A172 (cell line): ENCODE data around the gene FCRLB. TPM values are rescaled to one million over a fixed set of nuclear protein-coding genes. Genes with fewer than 3 reads are reported as not detected.
"Not testable (repeated sequence)": the region's sequence is repeated elsewhere in the genome, so short reads cannot be mapped to it uniquely, and the experiment has no call there.

Source experiments
- DNase-seq: peaks from one replicate; pipeline ENCODE4 v3.0.0-alpha.2; 2015; ENCODE audit warnings: low spot score
- total RNA-seq: library from RNA; depleted of rRNA; stranded (reverse); fragments of >200 nt; shearing (Covaris generic); gene quantifications from 2 replicates; pipeline ENCODE4 v1.2.3, GENCODE V29; 2014; rRNA removed

The FCRLB gene
- total RNA-seq, 1 experiment from 2014 or later: 2.7 TPM

GRCh38 chr1:161740921-161741320 is 19.6 kb downstream of the FCRLB start:
- DNase-seq: no peak

DNA sequence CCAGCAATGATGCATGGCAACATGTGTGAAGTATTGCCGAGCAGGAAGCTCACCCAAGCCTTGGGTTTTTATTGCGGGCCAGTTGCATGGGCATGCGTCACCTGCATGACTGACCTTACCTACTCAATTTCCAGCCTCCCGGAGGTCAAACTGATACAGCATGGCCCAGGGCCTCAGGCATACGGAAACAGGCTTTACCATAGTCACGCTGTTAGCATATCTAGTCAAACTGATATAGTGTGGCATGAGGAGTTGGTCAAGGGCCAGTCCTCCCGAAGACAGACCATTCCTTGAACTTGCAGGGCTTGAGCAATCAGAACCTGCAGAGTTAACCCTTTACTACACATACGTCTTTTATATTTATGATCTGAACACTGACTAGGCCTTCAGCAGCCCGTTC is 21.9 kb downstream of the FCRLB start:
- DNase-seq: no peak

- DNase-seq: no peak
These were observed 26.5 kb downstream of the FCRLB start for GRCh38 chr1:161747801-161748200.

DNA sequence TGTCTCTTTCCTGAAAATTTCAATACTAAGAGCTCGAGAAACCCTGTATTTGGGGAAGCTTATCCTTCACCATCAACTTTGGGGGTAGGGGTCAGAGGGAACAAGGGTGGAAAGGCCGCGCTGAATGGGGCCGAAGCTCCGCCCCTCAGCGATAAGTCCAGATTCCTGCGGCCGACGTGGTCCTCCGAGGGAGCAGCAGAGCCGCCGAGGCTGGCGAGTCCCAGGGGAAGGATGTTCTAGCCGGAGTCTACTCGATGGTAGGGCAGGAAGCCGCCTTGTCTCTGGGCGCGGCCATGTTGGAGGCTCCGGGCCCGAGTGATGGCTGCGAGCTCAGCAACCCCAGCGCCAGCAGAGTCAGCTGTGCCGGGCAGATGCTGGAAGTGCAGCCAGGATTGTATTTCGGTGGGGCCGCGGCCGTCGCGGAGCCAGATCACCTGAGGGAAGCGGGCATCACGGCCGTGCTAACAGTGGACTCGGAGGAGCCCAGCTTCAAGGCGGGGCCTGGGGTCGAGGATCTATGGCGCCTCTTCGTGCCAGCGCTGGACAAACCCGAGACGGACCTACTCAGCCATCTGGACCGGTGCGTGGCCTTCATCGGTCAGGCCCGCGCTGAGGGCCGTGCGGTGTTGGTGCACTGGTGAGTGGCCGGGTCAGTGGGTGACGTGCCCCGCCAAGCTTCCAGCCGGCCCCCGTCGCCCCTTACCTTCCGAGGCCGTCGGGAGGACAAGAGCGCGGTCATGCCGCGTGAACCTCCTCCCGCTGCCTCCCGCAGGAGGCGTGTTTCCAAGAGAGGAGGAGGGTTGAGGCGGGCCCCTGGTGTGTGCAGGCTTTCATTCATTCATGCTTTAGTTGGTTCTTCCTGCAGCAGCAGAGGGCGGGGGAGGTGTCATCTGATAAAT is 28.4 kb downstream of the FCRLB start, which contains the start of gene DUSP12:
Gene DUSP12, plus strand, starts transcription at position 278 of the 899 bp plus-strand sequence. Its CDS starts 16 bp downstream, at position 294.
- peak; percentile 97 for DNase-seq

DNA sequence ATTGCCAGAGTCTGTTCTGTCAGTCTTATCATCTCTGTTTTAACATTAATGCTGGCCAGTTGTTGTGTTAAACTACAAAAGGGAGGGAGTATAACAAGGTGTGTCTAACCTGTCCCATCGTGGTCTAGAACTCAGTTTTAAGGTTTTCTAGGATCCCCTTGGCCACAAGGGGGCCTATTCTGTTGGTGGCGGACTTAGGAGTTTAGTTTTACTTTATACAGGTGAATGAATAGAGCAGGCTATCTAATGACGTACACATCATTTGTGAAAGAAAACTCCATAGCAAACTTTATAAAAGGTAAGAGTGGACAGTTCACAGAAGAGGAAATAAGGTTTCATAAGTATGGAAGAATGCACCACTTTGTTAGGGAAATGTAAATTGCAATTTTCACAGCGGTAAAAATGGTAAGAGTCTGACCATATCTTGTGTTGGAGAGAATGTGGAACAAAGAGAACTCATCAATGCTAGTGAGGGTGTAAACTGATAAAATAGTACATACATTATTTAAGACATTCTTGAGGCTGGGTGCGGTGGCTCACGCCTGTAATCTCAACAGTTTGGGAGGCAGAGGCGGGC is 42.3 kb downstream of the FCRLB start:
- peak; percentile 16 for DNase-seq

DNA sequence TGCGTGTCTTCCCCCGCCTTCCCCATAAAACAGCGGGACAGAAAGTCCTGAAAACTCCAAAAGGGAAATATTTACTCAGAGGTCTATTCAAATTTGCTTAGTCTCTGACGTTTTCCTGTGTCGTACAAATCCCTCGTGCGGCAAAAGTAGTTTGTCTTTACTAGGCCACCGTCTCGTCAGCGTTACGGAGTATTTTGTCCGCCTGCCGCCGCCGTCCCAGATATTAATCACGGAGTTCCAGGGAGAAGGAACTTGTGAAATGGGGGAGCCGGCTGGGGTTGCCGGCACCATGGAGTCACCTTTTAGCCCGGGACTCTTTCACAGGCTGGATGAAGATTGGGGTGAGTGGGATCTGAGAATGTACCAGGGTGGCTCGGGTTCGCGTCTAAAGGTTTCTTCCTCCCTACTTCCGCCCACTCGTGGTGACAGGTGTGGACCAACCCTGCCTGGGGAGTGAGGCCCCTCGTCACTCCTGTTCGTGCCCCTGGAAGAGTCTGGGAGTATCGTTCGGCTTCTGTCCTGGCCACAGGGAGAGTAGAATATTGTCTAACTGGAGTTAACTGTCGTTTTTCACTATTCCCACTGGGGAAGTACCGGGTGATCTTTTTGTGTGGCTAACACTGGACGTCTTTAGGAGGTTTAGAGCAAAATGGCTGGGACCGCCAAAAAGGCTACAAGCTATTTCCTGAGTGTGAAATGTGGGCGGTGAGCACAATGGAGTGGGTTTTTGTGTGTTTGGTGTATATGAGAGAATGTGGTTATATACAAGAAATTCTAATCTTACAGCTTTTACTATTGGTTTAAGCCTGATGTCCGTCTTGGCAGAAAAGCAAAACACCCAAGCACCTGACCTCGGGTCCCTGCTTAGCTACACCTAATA is 45.0 kb downstream of the FCRLB start, which contains the start of gene ATF6:
Gene ATF6, plus strand, starts transcription at position 219 of the 880 bp plus-strand sequence. Its CDS starts 41 bp downstream, at position 260.
- peak; percentile 91 for DNase-seq

DNA sequence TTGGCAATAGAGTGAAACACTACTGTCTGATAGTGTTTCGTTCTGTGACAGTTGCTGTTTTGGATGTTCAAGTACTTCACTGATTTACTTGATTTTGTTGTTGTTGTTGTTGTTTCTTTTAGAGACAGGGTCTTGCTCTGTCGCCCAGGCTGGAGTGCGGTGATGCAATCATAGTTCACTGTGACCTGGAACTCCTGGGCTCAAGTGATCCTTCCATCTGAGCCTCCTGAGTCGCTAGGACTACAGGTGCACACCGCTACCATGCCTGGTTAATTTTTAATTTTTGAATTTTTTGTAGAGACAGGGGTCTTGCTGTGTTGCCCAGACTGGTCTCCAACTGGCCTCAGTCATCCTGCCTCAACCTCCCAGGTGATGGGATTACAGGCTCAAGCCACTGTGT is 47.1 kb downstream of the FCRLB start:
- DNase-seq: no peak

DNA sequence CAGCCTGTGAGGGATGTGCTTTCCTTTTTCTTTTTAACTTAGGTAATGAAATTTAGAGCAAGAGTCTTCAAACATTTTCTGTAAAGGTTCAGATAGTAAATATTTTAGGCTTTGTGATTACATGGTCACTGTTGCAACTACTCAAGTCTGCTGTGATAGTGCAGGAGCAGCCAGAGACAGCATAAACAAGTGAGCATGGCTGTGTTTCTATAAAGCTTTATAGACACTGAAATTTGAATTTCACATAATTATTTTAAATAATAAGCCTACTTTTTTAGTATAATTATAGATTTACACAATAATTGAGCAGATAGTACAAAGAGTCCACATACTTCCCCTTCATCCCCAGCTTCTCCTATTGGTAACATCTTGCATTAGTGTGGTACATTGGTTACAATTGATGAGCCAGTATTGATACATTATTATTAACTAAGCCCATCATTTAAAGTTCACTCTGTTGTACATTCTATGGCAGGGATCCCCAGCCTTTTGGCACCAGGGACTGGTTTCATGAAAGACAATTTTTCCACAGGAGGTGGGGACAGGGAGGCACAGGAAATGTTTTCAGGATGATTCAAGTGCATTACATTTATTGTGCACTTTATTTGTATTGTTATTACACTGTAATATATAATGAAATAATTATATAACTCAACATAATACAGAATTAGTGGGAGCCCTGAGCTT is 47.8 kb downstream of the FCRLB start:
- no peak for DNase-seq

GRCh38 chr1:161769673-161770045 is 48.3 kb downstream of the FCRLB start:
- DNase-seq: not testable (repeated sequence)

GRCh38 chr1:161770250-161770649 is 48.9 kb downstream of the FCRLB start:
- no peak for DNase-seq

DNA sequence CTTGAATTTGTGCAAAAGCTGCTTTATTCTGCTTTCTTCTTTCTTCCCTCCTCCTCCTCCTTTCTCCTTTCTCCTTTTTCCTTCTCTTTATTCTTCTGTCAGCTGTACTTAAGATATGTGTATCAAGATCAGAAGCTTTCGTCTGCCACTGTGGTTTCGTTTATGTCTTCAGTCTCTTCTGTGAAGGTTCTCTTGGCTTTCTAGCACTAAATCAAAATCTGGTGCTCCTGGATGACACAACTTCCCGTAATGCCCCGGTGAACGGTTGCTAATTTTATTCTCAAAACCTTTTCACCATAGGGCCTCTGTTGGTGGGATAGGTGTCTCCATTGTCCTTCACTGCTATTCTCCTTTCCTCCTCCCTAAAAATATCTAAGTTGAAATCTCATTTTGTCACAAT is 49.8 kb downstream of the FCRLB start:
- DNase-seq: no peak

GRCh38 chr1:161771973-161772372 is 50.6 kb downstream of the FCRLB start:
- DNase-seq: no peak

DNA sequence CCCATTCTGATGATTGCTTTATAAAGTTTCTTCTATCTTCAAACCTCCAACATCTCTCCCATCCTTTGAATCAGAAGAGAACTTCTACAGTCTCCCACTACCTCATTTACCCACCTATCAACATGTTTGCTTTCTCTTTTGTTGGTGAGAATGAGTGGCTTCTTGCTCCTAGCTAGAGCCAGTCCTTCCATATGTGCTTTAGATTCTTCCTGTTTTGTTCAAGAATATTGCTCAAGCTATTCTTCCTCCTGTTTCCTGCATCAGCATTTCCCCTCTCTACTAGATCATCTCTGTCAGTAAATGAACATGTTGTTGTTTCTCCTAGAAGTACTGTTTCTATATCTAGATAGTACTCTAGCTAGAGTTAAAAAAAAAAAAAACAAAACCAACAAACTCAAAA is 51.1 kb downstream of the FCRLB start:
- no peak for DNase-seq

GRCh38 chr1:161773791-161774190 is 52.4 kb downstream of the FCRLB start:
- no peak for DNase-seq

- no peak for DNase-seq
These were observed 55.9 kb downstream of the FCRLB start for GRCh38 chr1:161777261-161777660.

Other genes with a start within 250 kb of the FCRLB start
- 0.40 and 0.98 TPM in 2 replicates for gene FCGR2A, start 216.1 kb upstream of the FCRLB start, total RNA-seq
- gene HSPA6, start 197.0 kb upstream of the FCRLB start, total RNA-seq: 1.2 and 1.7 TPM in 2 replicates
- not detected in 2 replicates for gene FCGR3A, start 171.7 kb upstream of the FCRLB start, total RNA-seq
- gene FCGR3B, start 90.4 kb upstream of the FCRLB start, total RNA-seq: not detected in 2 replicates
- gene FCGR2B, start 58.4 kb upstream of the FCRLB start, total RNA-seq: not detected in 2 replicates
- gene FCRLA, start 14.3 kb upstream of the FCRLB start, total RNA-seq: 0.09 and 0.43 TPM in 2 replicates
- 85.8 and 116 TPM in 2 replicates for gene DUSP12, start 28.2 kb downstream of the FCRLB start, total RNA-seq
- 32.8 and 35.0 TPM in 2 replicates for gene ATF6, start 44.8 kb downstream of the FCRLB start, total RNA-seq